K562 (cell line): Measurements from ENCODE around the gene RNFT1. TPM values are rescaled to one million over a fixed set of nuclear protein-coding genes. Genes with fewer than 3 reads are reported as not detected.

Source experiments
- ATAC-seq: fragments of 200-7000 bp; cut with Tn5 transposase; 3 replicates; pipeline ENCODE4 v1.9.1; 2020; ENCODE audit warnings: moderate library complexity
- BruUV-seq: library from RNA; stranded (reverse); fragments of 400-500 nt; replicated peaks from 2 replicates; lab custom pipeline; 2021; lab: Mats Ljungman, UMichigan
- CTCF ChIA-PET: fragments of 300-600 bp; formaldehyde crosslinking; extraction: SDS; loops from one replicate; lab custom pipeline; 2021; ENCODE audit warnings: low intra/inter-chr PET ratio; lab: Yijun Ruan, JAX
- POLR2A ChIA-PET: fragments of 300-600, 350-650 bp; sonication (Branson Sonifier 250); formaldehyde crosslinking; extraction: SDS; loops from one replicate; lab custom pipeline; 2021; ENCODE audit warnings: antibody characterized with exemption, inconsistent platforms; lab: Yijun Ruan, JAX
- DNase-seq, 4 experiments: peaks; one replicate each; pipeline versions ENCODE4 v3.0.0 to v3.0.0-alpha.2; 2011 to 2018; ENCODE audit warnings: low spot score in 3 of 4, mixed read lengths in 3 of 4; ENCODE audit errors: extremely low read depth in 1 of 4
- FAIRE-seq: peaks from 2 replicates; lab custom pipeline; 2011; peaks lifted over from hg19 to GRCh38; lab: Jason Lieb, UNC
- H2AFZ ChIP-seq: 2 replicates; pipeline ENCODE4 v1.6.0; 2011; ENCODE audit warnings: low read depth, low read length, control low read depth, inconsistent platforms
- H3K27ac ChIP-seq: fragments of 200-600 bp; 3 replicates; pipeline ENCODE4 v1.8.0; 2011; ENCODE audit warnings: low read depth, mild to moderate bottlenecking, control low read depth, inconsistent platforms, low read length, moderate library complexity, mixed read lengths; ENCODE audit errors: extremely low read depth
- H3K27me3 ChIP-seq, 2 experiments: fragments of 300-600 bp in 1 of 2; 2 replicates in 1 of 2; 3 replicates in 1 of 2; pipeline versions ENCODE4 v1.6.0 to v1.8.0; 2011; ENCODE audit warnings: inconsistent platforms in 2 of 2, low read length in 2 of 2, mild to moderate bottlenecking in 1 of 2, mixed read lengths in 1 of 2, moderate library complexity in 1 of 2; ENCODE audit not compliant: control insufficient read depth in 2 of 2, insufficient read depth in 2 of 2
- H3K36me3 ChIP-seq: fragments of 300-600 bp; 3 replicates; pipeline ENCODE4 v1.8.0; 2011; ENCODE audit warnings: mild to moderate bottlenecking, low read length, inconsistent platforms; ENCODE audit not compliant: control insufficient read depth, insufficient read depth
- H3K4me1 ChIP-seq, 2 experiments: fragments of 200-600 bp in 1 of 2; replicated peaks in 1 of 2; 2 replicates in 1 of 2; 3 replicates in 1 of 2; pipeline versions ENCODE4 v1.5.1 to v1.8.0; 2011; ENCODE audit warnings: inconsistent platforms in 2 of 2, low read length in 2 of 2, mild to moderate bottlenecking in 1 of 2, mixed read lengths in 1 of 2, moderate library complexity in 1 of 2; ENCODE audit not compliant: control insufficient read depth in 2 of 2, insufficient read depth in 2 of 2
- H3K4me2 ChIP-seq: 2 replicates; pipeline ENCODE4 v1.6.1; 2011; ENCODE audit warnings: low read length, control low read depth, inconsistent platforms, mixed read lengths; ENCODE audit not compliant: insufficient read depth
- H3K4me3 ChIP-seq: fragments of 200-600 bp; sonication (generic), shearing (Covaris generic); 2 replicates; pipeline ENCODE4 v1.5.1; 2016; ENCODE audit warnings: control low read depth, inconsistent platforms
- H3K79me2 ChIP-seq: fragments of 200-600 bp; 3 replicates; pipeline ENCODE4 v1.8.0; 2011; ENCODE audit warnings: low read length, inconsistent platforms; ENCODE audit not compliant: control insufficient read depth, insufficient read depth
- H3K9ac ChIP-seq, 2 experiments: 2 replicates each; pipeline versions ENCODE4 v1.6.0 to v1.6.1; 2011; ENCODE audit warnings: low read depth in 2 of 2, low read length in 2 of 2, control low read depth in 1 of 2, inconsistent platforms in 1 of 2, mild to moderate bottlenecking in 1 of 2, mixed read lengths in 1 of 2; ENCODE audit not compliant: insufficient read depth in 1 of 2
- H3K9me1 ChIP-seq: one replicate; pipeline ENCODE4 v1.6.0; 2011; ENCODE audit warnings: inconsistent platforms, mild to moderate bottlenecking, low read length, moderate library complexity; ENCODE audit not compliant: control insufficient read depth, insufficient read depth
- H3K9me3 ChIP-seq: replicated peaks from 2 replicates; pipeline ENCODE4 v1.5.1; 2011; ENCODE audit warnings: low read depth, low read length, inconsistent platforms; ENCODE audit not compliant: control insufficient read depth, insufficient read depth
- H4K20me1 ChIP-seq: replicated peaks from 2 replicates; pipeline ENCODE4 v1.6.1; 2011; ENCODE audit warnings: low read length, inconsistent platforms, mixed read lengths; ENCODE audit not compliant: control insufficient read depth, insufficient read depth
- ARID1B ChIP-seq: fragments of 450-650 bp; IDR thresholded peaks from 2 replicates; pipeline ENCODE4 v1.6.1; 2016; ENCODE audit warnings: antibody characterized with exemption, mild to moderate bottlenecking, inconsistent platforms
- CBFA2T2 ChIP-seq: fragments of 450-650 bp; conservative IDR thresholded peaks from 2 replicates; pipeline ENCODE4 v1.6.1; 2017; ENCODE audit warnings: mild to moderate bottlenecking
- CREM ChIP-seq: IDR thresholded peaks from 2 replicates; pipeline ENCODE4 v1.6.1; 2014; ENCODE audit warnings: antibody characterized with exemption, low read depth
- DPF2 ChIP-seq: fragments of 450-650 bp; IDR thresholded peaks from 2 replicates; pipeline ENCODE4 v1.6.1; 2016
- ETV5 ChIP-seq: sonication (generic); formaldehyde crosslinking; IDR thresholded peaks from 2 replicates; pipeline ENCODE4 v1.4.0; 2020; ENCODE audit warnings: low read depth, mild to moderate bottlenecking, missing genetic modification reagents
- HNRNPUL1 ChIP-seq: fragments of 200-400 bp; formaldehyde crosslinking; IDR thresholded peaks from 2 replicates; pipeline ENCODE4 v1.6.1; 2017; ENCODE audit warnings: low read length
- KDM5B ChIP-seq: fragments of 200-600 bp; sonication (generic); IDR thresholded peaks from 2 replicates; pipeline ENCODE4 v1.6.1; 2012; ENCODE audit warnings: low read depth, mild to moderate bottlenecking, moderate library complexity, low read length, control low read depth, inconsistent platforms; ENCODE audit not compliant: insufficient replicate concordance
- MTA2 ChIP-seq: fragments of 450-650 bp; IDR thresholded peaks from 2 replicates; pipeline ENCODE4 v1.6.1; 2016; ENCODE audit warnings: low read depth
- NFYB ChIP-seq: IDR thresholded peaks from 2 replicates; pipeline ENCODE4 v1.6.1; 2011; ENCODE audit warnings: mild to moderate bottlenecking, moderate library complexity; ENCODE audit not compliant: insufficient read length; ENCODE audit errors: extremely low read depth
- RFX1 ChIP-seq: fragments of 450-650 bp; IDR thresholded peaks from 2 replicates; pipeline ENCODE4 v1.6.1; 2016; ENCODE audit warnings: mild to moderate bottlenecking, moderate library complexity
- TEAD2 ChIP-seq: fragments of 450-650 bp; IDR thresholded peaks from 2 replicates; pipeline ENCODE4 v1.6.1; 2016; ENCODE audit warnings: missing genetic modification characterization, control low read depth, missing compliant biosample characterization
- ZZZ3 ChIP-seq: fragments of 450-650 bp; IDR thresholded peaks from 2 replicates; pipeline ENCODE4 v1.6.1; 2016; ENCODE audit warnings: antibody characterized with exemption, mild to moderate bottlenecking, moderate library complexity
- in situ Hi-C: fragments of 300-500 bp; cut with MboI; formaldehyde crosslinking; loops from 4 replicates; pipeline ENCODE4 v1.15.0; 2018; ENCODE audit warnings: inconsistent platforms, mixed read lengths
- intact Hi-C: fragments of 100-400 bp; cut with micrococcal nuclease; formaldehyde crosslinking; loops from 2 replicates; pipeline ENCODE4 v1.14.2; 2022
- polyA plus RNA-seq, 8 experiments: library from polyadenylated mRNA; depleted of rRNA in 4 of 8; stranded (reverse) in 5 of 8; unstranded in 3 of 8; fragments of >200 nt; fragmentation: Nextera tagmentation in 2 of 8; fragmentation: Illumina TruSeq in 1 of 8; extraction: Ambion mirVana in 2 of 8; extraction: Trizol in 1 of 8; gene quantifications; 2 replicates each; pipeline versions ENCODE4 v1.2.1 to v1.2.3, GENCODE V29; 2011 to 2014; ENCODE audit warnings: inconsistent platforms in 1 of 8, missing spikeins in 1 of 8
- total RNA-seq, 7 experiments: library from RNA; depleted of rRNA in 6 of 7; stranded (reverse); fragments of >200 nt in 6 of 7; fragmentation: Illumina TruSeq in 2 of 7; extraction: Trizol in 2 of 7; gene quantifications; 2 replicates each; pipeline versions ENCODE4 v1.2.1 to v1.2.3, GENCODE V29; 2011 to 2021; ENCODE audit warnings: low replicate concordance in 1 of 7
- TF ChIP-seq, protein P1 (sequence below): fragments of 450-650 bp; IDR thresholded peaks from 2 replicates; pipeline ENCODE4 v1.6.1; 2016
- TF ChIP-seq, protein P2 (sequence below), 3 experiments: fragments of 200-800 bp in 1 of 3; fragments of 250-450 bp in 1 of 3; fragments of 450-650 bp in 1 of 3; sonication (Bioruptor Pico) in 1 of 3; sonication (Bioruptor generic) in 1 of 3; formaldehyde crosslinking in 1 of 3; IDR thresholded peaks; 2 replicates each; pipeline versions ENCODE4 v1.6.1 to v1.8.0; 2016 to 2022; ENCODE audit warnings: mild to moderate bottlenecking in 2 of 3, missing genetic modification characterization in 2 of 3, missing compliant biosample characterization in 1 of 3, moderate library complexity in 1 of 3
- TF ChIP-seq, protein P3 (sequence below), 3 experiments: fragments of 200-800 bp in 1 of 3; sonication (Bioruptor generic) in 1 of 3; sonication (generic) in 1 of 3; formaldehyde crosslinking in 1 of 3; IDR thresholded peaks; 2 replicates each; pipeline versions ENCODE4 v1.6.1 to v1.8.0; 2016 to 2022; ENCODE audit warnings: mild to moderate bottlenecking in 2 of 3, missing compliant biosample characterization in 2 of 3, missing genetic modification characterization in 2 of 3, missing genetic modification reagents in 1 of 3

RNFT1 gene
- total and polyA plus RNA-seq, 9 of the 15 experiments (the other 6 are each of a cell fraction or from before 2014, with no cell fraction given): 15.8 to 61.3 (median 23.5) TPM

DNA sequence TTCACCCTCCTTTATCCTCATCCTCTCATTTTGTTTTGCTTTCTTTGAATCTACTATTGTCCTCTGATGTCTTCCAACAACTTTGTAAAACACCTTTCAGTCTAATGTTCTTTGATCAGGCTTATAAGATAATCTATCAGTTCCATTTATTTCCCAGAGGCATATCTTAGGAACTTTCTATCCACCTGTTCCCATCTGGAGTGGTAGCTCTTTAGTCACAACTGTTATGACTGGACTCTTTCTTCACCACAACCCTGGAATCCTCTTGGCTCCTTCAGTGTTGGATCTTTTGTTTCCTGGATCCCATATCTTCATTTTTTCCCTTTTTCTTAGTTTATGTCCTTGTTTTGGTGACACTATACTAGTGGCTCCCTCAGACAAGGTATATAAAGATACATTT is 48.1 kb downstream of the RNFT1 start:
- H3K9me1 ChIP-seq: no peaks in the 10 kb centered on the region
- TF ChIP-seq, protein P1, sequence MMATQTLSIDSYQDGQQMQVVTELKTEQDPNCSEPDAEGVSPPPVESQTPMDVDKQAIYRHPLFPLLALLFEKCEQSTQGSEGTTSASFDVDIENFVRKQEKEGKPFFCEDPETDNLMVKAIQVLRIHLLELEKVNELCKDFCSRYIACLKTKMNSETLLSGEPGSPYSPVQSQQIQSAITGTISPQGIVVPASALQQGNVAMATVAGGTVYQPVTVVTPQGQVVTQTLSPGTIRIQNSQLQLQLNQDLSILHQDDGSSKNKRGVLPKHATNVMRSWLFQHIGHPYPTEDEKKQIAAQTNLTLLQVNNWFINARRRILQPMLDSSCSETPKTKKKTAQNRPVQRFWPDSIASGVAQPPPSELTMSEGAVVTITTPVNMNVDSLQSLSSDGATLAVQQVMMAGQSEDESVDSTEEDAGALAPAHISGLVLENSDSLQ: no peak
- TF ChIP-seq, protein P2, sequence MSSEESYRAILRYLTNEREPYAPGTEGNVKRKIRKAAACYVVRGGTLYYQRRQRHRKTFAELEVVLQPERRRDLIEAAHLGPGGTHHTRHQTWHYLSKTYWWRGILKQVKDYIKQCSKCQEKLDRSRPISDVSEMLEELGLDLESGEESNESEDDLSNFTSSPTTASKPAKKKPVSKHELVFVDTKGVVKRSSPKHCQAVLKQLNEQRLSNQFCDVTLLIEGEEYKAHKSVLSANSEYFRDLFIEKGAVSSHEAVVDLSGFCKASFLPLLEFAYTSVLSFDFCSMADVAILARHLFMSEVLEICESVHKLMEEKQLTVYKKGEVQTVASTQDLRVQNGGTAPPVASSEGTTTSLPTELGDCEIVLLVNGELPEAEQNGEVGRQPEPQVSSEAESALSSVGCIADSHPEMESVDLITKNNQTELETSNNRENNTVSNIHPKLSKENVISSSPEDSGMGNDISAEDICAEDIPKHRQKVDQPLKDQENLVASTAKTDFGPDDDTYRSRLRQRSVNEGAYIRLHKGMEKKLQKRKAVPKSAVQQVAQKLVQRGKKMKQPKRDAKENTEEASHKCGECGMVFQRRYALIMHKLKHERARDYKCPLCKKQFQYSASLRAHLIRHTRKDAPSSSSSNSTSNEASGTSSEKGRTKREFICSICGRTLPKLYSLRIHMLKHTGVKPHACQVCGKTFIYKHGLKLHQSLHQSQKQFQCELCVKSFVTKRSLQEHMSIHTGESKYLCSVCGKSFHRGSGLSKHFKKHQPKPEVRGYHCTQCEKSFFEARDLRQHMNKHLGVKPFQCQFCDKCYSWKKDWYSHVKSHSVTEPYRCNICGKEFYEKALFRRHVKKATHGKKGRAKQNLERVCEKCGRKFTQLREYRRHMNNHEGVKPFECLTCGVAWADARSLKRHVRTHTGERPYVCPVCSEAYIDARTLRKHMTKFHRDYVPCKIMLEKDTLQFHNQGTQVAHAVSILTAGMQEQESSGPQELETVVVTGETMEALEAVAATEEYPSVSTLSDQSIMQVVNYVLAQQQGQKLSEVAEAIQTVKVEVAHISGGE (CRISPR knock-in tag; IDR thresholded peaks at IDR 0.05): peak in 1 of 3 experiments; percentile 64; a peak in 2 of 6 replicates
- TF ChIP-seq NFYB (no peak), ETV5 (CRISPR knock-in tag) (no peak), ZZZ3 (no peak), MTA2 (no peak), RFX1 (peak; percentile 12; the same call in 1 of the 2 replicates), CREM (no peak), TEAD2 (tag) (no peak), ARID1B (no peak), DPF2 (no peak), CBFA2T2 (no peak), HNRNPUL1 (no peak), KDM5B (no peak)
- TF ChIP-seq, protein P3, sequence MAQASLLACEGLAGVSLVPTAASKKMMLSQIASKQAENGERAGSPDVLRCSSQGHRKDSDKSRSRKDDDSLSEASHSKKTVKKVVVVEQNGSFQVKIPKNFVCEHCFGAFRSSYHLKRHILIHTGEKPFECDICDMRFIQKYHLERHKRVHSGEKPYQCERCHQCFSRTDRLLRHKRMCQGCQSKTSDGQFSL (CRISPR knock-in tag; IDR thresholded peaks at IDR 0.05): no peak
- TF ChIP-seq, protein P3 (tag; IDR thresholded peaks at IDR 0.05): no peak
- no peaks in the 10 kb centered on the region for H3K27me3 ChIP-seq
- H3K9ac ChIP-seq: no peak overlapping the region
- H3K9me3 ChIP-seq: no peaks in the 10 kb centered on the region
- H2AFZ ChIP-seq: no peak overlapping the region
- ChIA-PET CTCF (no interaction called here), POLR2A (no interaction called here)
- H3K4me2 ChIP-seq: no peak overlapping the region
- H3K4me3 ChIP-seq: no peak overlapping the region
- intact Hi-C loops: no loop called here
- no peak for ATAC-seq
- H3K27ac ChIP-seq: no peak overlapping the region
- no peaks in the 10 kb centered on the region for H4K20me1 ChIP-seq
- H3K4me1 ChIP-seq: no peaks in the 10 kb centered on the region
- 0 out of 3 replicates have a peak, but pooled peaks cover 3% of the 10 kb centered on the region for H3K79me2 ChIP-seq
- FAIRE-seq: no peak
- no peak for DNase-seq
- BruUV-seq: no TSS peak
- H3K36me3 ChIP-seq: peaks cover 80% of the 10 kb centered on the region
- in situ Hi-C loops: loop anchor here (5.0 kb wide), 1 partner anchor 121 kb away; no protein-coding TSS in a partner anchor
